EH (cell line): ENCODE results near the gene TNIP1.

Experiments
- DNase-seq: peaks from one replicate; pipeline ENCODE4 v3.0.0-alpha.2; 2015; ENCODE audit warnings: low read depth

TNIP1 gene

GRCh38 chr5:151106043-151106442, 25.2 kb upstream of the TNIP1 start:
- no peak for DNase-seq

DNA sequence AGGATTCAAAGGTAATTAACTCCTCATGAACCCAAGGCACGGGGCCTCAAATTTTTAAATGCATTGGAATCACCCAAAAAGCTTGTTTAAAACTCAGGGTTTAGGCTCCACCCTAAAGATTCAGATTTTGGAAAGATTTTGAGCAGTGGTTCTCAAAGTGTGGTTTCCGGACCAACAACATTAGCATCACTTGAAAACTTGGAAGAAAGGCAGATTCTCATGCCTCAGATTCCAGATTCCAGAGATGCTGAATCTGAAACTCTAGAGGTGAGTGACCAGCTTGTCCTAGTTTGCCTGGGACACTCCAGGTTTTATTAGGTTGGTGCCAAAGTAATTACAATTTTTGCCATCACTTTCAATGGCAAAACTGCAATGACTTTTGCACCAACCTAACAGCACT, 24.7 kb upstream of the TNIP1 start:
- DNase-seq = no peak

DNA sequence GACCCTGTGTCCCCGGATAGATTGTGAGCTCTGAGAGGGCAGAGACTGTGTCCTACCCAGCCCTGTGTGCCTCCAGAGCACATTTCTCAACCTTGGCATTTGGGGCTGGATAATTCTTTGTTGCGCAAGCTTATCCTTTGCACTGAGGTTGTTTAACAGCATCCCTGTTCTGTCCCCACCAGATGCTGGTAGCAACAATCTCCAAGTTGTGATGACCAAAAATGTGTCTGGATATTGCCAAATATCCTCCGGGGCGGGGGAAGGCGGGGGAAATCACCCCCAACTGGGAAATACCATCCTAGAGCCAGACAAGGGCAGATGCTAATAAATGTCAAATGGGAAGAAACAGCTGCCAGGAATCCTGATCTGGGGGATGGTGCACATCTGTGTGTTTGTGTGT, 24.0 kb upstream of the TNIP1 start:
- DNase-seq = peak; percentile 69

GRCh38 chr5:151101746-151102145, 20.9 kb upstream of the TNIP1 start:
- no peak for DNase-seq

DNA sequence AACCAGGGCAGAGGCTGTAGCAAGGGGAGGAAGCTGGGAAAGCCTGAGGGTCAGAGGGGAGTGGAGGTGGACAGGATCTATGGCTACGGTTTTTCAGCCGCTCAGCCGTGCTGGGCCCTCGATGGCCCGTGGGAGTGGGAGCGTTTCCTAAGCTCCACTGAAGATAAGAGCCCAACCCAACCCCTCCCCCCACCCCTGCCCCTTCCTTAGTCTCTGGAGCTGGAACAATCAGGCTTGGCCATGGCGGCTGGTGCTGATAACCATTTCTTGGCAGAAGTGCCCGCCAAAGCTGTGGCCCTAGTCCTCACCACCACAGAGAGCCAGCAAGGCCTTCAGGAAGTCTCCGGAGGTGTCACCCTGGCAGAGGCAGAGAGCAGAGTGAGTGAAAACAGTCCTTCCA, 20.3 kb upstream of the TNIP1 start:
- no peak for DNase-seq

- DNase-seq = no peak
Measured at GRCh38 chr5:151100681-151101080, 19.8 kb upstream of the TNIP1 start.

GRCh38 chr5:151098768-151099121, 17.9 kb upstream of the TNIP1 start:
- DNase-seq = no peak

GRCh38 chr5:151097820-151098767, 17.3 kb upstream of the TNIP1 start:
- no peak for DNase-seq

DNA sequence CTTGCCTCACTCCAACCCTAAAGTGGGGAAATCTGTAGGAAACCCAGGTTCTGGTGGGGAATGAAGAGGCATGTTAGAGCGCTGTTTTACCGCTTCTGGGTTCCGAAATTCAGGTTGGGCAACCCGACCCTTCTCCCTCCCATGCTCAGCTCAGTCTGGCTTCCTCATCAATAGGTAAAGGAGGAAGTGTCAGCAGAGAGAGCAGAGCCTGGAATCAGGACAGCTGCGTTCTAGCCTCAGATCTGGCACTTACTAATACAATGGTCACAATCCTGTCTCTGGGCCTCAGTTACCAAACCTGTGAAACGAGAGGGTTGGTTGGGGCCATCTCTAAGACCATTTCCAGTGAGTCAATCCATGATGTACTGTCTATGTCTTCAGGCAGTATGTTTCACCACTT, 16.2 kb upstream of the TNIP1 start:
- DNase-seq = no peak

- no peak for DNase-seq
Measured at GRCh38 chr5:151096001-151096373, 15.2 kb upstream of the TNIP1 start.

DNA sequence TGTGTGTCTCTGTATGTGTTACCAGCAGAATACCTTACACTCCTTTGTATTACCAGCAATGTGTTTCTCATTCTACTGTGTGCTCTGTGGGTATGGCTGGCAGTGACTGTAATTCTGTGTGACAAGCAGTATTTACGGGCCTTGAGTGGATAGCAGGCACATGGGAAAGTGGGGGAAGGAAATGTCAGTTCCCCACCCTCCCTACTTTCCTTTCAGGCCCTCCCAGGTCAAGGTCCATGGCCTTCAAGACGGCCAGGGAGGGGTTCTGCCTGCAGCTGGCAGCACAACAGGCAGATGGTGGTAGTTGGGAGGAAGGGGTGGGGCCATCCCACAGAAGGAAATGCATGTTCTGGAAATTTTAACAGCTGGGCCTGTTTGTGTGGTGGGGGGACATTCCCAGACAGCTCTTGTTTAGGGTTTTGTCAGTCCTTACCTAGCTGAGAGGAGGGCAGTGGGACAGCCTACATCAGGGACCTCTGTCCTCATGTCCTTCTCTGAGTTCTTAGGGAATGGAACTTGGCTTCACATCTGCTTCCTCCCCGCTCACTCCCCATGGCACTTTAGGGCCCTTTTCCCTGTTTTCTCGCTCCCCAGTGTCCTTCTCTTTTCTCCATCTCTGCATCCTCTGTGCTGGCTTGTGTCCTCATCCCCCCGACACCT, 14.6 kb upstream of the TNIP1 start:
- peak; percentile 52 for DNase-seq

GRCh38 chr5:151094852-151095245, 14.0 kb upstream of the TNIP1 start:
- peak; percentile 34 for DNase-seq

GRCh38 chr5:151094030-151094851, 13.4 kb upstream of the TNIP1 start:
- DNase-seq = peak; percentile 52

DNA sequence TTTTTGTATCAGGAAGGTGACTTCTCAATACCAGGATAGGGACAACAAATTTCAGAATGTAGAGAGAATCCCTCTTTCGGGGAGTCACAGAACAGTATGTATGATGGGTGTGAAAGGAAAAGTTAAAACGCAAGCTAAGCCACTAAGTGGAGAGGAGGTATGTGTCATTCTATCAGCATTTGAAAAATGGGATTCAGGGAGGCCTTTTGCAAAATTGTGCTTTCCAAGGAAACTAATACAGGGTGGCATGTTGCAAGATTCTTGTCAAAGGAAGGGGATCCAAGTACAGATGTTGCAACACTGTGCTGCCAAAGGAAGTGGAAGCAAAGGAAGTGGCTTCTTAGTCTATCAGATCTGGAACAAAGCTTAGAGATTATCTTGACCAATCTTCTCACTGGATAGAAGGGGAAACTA, 12.6 kb upstream of the TNIP1 start:
- peak; percentile 98 for DNase-seq

DNA sequence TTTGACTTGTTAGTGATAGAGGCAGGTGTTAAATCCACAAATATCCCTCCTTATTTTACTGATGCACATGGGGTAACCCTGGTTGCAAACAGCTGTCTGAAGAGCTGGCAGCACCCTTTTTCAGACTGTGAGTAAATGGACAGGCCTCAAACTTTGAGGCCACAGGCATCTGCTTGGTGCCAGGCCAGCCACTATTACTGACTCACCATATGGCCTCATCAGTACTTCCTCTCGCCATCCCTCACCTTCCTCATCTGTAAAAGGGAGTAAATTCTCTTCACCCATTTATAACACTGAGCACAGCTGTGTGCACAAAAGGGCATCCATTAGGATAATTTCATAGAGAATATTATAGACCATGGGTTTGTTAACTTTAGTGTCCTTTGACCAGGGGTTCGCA, 11.9 kb upstream of the TNIP1 start:
- DNase-seq = peak; percentile 91

DNA sequence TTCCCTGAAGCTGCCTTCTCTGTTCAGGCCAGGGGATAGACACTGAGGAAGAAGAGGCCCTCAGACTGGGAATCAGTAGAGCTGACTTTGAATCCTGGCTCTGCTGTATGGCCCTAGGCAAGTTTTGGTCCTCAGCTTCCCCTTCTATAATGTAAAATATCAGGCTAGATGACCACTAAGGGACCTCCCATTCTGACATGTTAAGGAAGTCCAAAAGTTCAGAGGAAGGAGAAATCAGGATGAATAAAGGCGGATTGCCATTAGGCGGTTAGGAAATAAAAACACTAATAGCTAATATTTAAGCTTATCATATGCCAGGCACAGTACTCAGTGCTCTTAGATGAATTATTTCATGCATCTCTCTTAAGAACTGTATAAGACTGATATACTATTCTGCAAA, 8.9 kb upstream of the TNIP1 start:
- DNase-seq = no peak

DNA sequence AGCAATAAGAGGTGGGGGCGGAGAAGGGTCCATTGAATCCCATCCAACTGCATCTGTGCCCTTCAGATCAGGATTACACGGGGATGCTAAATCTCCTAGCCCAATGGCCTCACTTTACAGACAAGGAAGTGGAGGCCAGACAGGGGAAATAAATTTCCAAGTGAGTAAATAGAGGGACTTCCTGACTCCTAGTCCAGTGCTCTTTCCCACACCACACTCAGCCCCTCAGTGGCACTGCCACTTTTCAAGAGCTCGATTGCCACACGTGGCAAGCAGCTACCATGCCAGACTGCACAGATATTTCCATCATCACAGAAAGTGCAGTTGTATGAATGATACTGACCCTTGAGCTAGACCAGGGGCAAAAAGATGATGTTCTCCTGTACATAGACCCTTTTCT, 8.2 kb upstream of the TNIP1 start:
- no peak for DNase-seq

- DNase-seq = no peak
Measured at GRCh38 chr5:151087486-151087885, 6.7 kb upstream of the TNIP1 start.

DNA sequence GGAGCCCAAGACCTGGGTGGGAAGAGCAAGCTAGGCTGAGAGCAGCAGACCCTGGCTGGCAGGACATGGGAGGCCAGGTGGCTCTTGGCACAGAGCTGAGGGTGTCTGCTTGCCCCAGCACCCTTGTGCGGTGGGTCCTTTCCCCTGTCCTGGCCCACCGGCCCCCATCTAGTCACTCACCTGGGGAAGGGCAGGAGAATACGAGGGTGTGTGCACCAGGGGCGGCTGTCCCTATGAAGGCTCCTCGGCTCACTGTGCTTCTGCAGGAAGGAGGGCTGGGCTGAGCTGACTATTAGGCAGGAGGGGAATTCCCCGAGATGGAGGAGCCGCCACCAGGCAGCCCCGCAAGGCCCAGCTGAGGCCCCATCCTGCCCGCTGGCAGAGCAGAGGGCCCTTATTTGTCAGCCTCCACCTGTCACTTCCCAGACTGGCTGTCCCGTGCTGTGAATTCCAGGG, 6.1 kb upstream of the TNIP1 start:
- DNase-seq = no peak

- DNase-seq = no peak
Measured at GRCh38 chr5:151086192-151086869, 5.5 kb upstream of the TNIP1 start.

- DNase-seq = no peak
Measured at GRCh38 chr5:151085517-151086041, 4.7 kb upstream of the TNIP1 start.

GRCh38 chr5:151084363-151084762, 3.5 kb upstream of the TNIP1 start:
- DNase-seq = peak; percentile 27
